Fibroblast of lung (primary cell): ENCODE measurements around the gene IKBKE.

Experiments used
- EZH2 ChIP-seq: IDR thresholded peaks from 2 replicates; pipeline ENCODE4 v1.5.1; 2012; ENCODE audit warnings: low read length, control low read depth, mild to moderate bottlenecking; ENCODE audit errors: missing control alignments
- TF ChIP-seq, protein P1 (sequence below), 2 donors: IDR thresholded peaks in 1 of 2; conservative IDR thresholded peaks in 1 of 2; 1 replicate in 1 of 2; 2 replicates in 1 of 2; pipeline ENCODE4 v1.5.1; 2011 to 2012; ENCODE audit warnings: low read length in 2 of 2, control low read depth in 1 of 2, inconsistent platforms in 1 of 2, low read depth in 1 of 2, mild to moderate bottlenecking in 1 of 2

DNA sequence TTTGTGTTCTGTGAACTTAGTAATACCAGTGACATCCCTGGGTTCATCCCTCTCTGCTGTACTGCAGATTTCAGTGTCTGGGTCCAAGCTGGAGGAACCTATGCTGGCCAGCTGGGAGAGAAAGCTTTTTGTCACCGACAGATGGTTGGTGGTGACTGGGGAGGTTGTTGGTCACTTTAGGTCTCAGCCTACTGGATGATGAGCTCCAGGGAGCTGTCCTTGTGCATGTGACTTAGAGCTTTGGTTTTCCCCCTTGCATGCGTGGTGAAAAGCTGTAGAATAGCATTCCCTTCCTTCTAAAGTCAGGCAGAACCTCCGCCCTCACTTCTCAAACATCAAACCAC is 22.9 kb upstream of the IKBKE start:
- TF ChIP-seq, protein P1, sequence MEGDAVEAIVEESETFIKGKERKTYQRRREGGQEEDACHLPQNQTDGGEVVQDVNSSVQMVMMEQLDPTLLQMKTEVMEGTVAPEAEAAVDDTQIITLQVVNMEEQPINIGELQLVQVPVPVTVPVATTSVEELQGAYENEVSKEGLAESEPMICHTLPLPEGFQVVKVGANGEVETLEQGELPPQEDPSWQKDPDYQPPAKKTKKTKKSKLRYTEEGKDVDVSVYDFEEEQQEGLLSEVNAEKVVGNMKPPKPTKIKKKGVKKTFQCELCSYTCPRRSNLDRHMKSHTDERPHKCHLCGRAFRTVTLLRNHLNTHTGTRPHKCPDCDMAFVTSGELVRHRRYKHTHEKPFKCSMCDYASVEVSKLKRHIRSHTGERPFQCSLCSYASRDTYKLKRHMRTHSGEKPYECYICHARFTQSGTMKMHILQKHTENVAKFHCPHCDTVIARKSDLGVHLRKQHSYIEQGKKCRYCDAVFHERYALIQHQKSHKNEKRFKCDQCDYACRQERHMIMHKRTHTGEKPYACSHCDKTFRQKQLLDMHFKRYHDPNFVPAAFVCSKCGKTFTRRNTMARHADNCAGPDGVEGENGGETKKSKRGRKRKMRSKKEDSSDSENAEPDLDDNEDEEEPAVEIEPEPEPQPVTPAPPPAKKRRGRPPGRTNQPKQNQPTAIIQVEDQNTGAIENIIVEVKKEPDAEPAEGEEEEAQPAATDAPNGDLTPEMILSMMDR (conservative IDR thresholded peaks at IDR 0.05 in 1 of 2, IDR thresholded peaks at IDR 0.05 in 1 of 2; ENCODE audit: low read depth in 1 of 2, low read length in 2 of 2) = no peak
- TF ChIP-seq EZH2 = no peak
